H1 (cell line): Measurements from ENCODE around the gene SCO2. TPM values are rescaled to one million over a fixed set of nuclear protein-coding genes. Genes with fewer than 3 reads are reported as not detected.

ENCODE experiments used
- ASH2L ChIP-seq: fragments of 200-600, 300-600 bp; sonication (generic); IDR thresholded peaks from one replicate; pipeline ENCODE4 v1.7.1; 2017; ENCODE audit warnings: low read length
- polyA plus RNA-seq, 7 experiments: library from polyadenylated mRNA; depleted of rRNA in 3 of 7; stranded (reverse) in 5 of 7; unstranded in 2 of 7; fragments of >200 nt in 5 of 7; fragments of 200-250 nt in 2 of 7; gene quantifications; 1 replicate in 5 of 7; 2 replicates in 1 of 7; 4 replicates in 1 of 7; pipeline versions ENCODE4 v1.2.1 to v1.2.3, GENCODE V29; 2011 to 2013; ENCODE audit warnings: missing spikeins in 2 of 7, mixed read lengths in 2 of 7
- total RNA-seq: library from RNA; stranded (reverse); fragmentation: NEBNext Ultra II Directional; extraction: Animal tissue kit (Norgen Biotek cat#: 25700); gene quantifications from 2 replicates; pipeline ENCODE4 v1.2.1, GENCODE V29; 2021
- TF ChIP-seq, protein P1 (sequence below): fragments of 300-600 bp; sonication (generic); IDR thresholded peaks from 2 replicates; pipeline ENCODE4 v1.7.1; 2012; ENCODE audit warnings: low read length, moderate library complexity, mild to moderate bottlenecking, inconsistent platforms; ENCODE audit not compliant: insufficient replicate concordance

Gene SCO2
- total and polyA plus RNA-seq, 2 of the 8 experiments (the other 6 are each of a cell fraction or from before 2014, with no cell fraction given): 2.0 TPM; not detected in 1

DNA sequence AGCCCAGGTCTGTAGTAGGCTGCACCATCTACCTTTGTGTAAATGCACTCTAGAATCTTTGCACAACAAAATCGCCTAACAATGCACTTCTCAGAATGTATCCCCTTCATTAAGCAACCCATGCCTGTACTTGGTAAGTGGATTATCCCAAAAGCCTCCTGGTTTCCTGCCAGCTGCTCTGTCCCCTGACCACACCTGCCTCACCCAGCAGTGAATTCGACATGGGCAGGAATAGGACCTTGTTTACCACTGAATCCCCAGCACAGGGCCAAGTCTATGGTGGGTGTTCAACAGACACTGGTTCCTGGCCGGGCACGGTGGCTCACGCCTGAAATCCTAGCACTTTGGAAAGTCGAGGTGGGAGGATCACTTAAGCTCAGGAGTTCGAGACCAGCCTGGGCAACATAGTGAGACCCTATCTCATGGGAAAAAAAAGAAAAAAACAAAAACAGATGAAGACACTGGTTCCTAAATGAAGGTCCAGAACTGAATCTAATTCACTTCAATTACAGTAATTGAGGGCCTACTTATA is 42.4 kb upstream of the SCO2 start (continued):
- TF ChIP-seq, protein P1, sequence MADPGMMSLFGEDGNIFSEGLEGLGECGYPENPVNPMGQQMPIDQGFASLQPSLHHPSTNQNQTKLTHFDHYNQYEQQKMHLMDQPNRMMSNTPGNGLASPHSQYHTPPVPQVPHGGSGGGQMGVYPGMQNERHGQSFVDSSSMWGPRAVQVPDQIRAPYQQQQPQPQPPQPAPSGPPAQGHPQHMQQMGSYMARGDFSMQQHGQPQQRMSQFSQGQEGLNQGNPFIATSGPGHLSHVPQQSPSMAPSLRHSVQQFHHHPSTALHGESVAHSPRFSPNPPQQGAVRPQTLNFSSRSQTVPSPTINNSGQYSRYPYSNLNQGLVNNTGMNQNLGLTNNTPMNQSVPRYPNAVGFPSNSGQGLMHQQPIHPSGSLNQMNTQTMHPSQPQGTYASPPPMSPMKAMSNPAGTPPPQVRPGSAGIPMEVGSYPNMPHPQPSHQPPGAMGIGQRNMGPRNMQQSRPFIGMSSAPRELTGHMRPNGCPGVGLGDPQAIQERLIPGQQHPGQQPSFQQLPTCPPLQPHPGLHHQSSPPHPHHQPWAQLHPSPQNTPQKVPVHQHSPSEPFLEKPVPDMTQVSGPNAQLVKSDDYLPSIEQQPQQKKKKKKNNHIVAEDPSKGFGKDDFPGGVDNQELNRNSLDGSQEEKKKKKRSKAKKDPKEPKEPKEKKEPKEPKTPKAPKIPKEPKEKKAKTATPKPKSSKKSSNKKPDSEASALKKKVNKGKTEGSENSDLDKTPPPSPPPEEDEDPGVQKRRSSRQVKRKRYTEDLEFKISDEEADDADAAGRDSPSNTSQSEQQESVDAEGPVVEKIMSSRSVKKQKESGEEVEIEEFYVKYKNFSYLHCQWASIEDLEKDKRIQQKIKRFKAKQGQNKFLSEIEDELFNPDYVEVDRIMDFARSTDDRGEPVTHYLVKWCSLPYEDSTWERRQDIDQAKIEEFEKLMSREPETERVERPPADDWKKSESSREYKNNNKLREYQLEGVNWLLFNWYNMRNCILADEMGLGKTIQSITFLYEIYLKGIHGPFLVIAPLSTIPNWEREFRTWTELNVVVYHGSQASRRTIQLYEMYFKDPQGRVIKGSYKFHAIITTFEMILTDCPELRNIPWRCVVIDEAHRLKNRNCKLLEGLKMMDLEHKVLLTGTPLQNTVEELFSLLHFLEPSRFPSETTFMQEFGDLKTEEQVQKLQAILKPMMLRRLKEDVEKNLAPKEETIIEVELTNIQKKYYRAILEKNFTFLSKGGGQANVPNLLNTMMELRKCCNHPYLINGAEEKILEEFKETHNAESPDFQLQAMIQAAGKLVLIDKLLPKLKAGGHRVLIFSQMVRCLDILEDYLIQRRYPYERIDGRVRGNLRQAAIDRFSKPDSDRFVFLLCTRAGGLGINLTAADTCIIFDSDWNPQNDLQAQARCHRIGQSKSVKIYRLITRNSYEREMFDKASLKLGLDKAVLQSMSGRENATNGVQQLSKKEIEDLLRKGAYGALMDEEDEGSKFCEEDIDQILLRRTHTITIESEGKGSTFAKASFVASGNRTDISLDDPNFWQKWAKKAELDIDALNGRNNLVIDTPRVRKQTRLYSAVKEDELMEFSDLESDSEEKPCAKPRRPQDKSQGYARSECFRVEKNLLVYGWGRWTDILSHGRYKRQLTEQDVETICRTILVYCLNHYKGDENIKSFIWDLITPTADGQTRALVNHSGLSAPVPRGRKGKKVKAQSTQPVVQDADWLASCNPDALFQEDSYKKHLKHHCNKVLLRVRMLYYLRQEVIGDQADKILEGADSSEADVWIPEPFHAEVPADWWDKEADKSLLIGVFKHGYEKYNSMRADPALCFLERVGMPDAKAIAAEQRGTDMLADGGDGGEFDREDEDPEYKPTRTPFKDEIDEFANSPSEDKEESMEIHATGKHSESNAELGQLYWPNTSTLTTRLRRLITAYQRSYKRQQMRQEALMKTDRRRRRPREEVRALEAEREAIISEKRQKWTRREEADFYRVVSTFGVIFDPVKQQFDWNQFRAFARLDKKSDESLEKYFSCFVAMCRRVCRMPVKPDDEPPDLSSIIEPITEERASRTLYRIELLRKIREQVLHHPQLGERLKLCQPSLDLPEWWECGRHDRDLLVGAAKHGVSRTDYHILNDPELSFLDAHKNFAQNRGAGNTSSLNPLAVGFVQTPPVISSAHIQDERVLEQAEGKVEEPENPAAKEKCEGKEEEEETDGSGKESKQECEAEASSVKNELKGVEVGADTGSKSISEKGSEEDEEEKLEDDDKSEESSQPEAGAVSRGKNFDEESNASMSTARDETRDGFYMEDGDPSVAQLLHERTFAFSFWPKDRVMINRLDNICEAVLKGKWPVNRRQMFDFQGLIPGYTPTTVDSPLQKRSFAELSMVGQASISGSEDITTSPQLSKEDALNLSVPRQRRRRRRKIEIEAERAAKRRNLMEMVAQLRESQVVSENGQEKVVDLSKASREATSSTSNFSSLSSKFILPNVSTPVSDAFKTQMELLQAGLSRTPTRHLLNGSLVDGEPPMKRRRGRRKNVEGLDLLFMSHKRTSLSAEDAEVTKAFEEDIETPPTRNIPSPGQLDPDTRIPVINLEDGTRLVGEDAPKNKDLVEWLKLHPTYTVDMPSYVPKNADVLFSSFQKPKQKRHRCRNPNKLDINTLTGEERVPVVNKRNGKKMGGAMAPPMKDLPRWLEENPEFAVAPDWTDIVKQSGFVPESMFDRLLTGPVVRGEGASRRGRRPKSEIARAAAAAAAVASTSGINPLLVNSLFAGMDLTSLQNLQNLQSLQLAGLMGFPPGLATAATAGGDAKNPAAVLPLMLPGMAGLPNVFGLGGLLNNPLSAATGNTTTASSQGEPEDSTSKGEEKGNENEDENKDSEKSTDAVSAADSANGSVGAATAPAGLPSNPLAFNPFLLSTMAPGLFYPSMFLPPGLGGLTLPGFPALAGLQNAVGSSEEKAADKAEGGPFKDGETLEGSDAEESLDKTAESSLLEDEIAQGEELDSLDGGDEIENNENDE: no peak
- no peak for TF ChIP-seq ASH2L
